ENCODE results near the gene MACROD1.

Gene MACROD1

DNA sequence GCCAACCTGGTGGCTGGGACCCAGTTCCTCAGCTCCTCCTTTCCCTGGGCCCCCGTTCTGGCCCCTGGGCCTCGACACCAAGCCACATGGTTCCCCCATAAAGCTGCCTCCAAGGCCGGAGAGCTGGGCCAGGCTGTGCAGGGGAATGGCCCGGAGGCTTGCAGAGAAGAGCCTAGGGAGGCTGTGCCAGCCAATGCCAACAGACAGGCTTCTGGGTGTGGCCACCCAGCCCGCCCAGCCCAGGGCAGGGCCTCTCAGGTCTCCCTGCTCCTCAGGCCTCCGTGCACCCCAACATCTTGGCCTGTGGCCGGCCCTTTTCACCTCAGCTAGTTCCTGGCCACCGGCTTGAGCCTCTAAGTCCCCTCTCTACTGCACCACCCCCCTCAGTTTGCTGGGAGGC lies 147.6 kb downstream of the MACROD1 start:
- no peak for TF ChIP-seq CTCF (IDR thresholded peaks at IDR 0.05; ENCODE audit: insufficient read depth, low read length, missing control alignments)
- ChIA-PET CTCF (interaction anchor here (1.0 to 3.4 kb wide), 3 partner anchors 11 to 134 kb away, joined by 4 to 10 read pairs (median 4); no protein-coding TSS in a partner anchor), POLR2A (no interaction called here)
- DNase-seq (ENCODE audit: low read depth, low spot score): no peak
- H3K4me3 ChIP-seq (ENCODE audit: low read depth, low read length): no peak overlapping the region

- ChIA-PET POLR2A (no interaction called here), CTCF (interaction anchor here (1.0 to 3.4 kb wide), 3 partner anchors 10 to 135 kb away, joined by 4 to 10 read pairs (median 4); no protein-coding TSS in a partner anchor)
Measured at GRCh38 chr11:64017945-64018224, 148.0 kb downstream of the MACROD1 start.

DNA sequence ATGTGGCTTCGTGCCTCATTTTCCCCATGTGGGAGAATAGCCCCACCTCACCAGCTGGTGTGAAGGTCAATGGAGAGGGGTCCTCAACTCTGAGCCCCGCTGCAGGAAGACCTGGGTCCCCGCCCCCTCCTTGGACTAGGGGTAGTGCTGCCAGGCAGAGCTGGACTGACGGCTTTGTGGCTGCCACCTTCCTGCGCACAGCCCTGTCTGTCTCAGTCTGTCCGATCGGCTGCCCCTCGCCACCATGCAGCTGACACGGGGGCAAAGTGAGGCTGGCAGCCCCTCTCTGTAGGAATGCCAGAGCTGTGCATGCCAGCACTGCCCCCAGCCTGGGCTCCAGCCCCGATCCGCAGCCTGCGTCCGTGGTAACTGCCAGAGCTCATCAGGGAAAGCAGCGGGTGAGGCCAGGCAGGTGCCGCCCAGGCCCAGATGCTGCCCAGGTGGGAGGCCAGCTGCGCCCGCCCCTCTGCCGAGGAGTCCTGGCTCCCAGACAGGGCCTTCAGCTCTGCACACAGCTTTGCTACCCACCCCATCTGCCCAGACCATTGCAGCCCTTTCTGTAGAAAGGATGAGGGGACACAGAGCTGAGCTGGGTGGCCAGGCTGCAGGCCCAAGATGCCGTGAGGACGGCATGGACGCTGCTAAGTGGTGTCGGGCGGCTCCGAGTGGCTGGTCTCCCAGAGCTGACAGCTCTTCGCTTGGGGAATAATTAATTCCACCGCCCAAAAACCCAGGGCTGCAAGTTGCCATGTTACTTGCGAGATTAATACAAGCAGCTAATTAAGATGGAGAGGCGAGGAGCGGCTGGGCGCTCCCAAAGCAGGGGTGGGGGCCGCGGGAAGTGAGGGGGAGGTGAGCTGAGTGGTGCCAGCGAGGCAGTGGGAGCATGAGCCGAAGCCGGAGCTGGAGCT lies 149.7 kb downstream of the MACROD1 start:
- no peak for TF ChIP-seq CTCF (IDR thresholded peaks at IDR 0.05; ENCODE audit: insufficient read depth, low read length, missing control alignments)
- ChIA-PET POLR2A (no interaction called here), CTCF (interaction anchor here (1.0 to 3.6 kb wide), 4 partner anchors 12 to 136 kb away, joined by 3 to 25 read pairs (median 6); no protein-coding TSS in a partner anchor)
- no peak for DNase-seq (ENCODE audit: low read depth, low spot score)
- H3K4me3 ChIP-seq (ENCODE audit: low read depth, low read length): no peak overlapping the region

More at GRCh38 chr11:64017945-64018224, 148.0 kb downstream of the MACROD1 start:
- DNase-seq (ENCODE audit: low read depth, low spot score): no peak
- TF ChIP-seq CTCF (IDR thresholded peaks at IDR 0.05; ENCODE audit: insufficient read depth, low read length, missing control alignments): no peak
- H3K4me3 ChIP-seq (ENCODE audit: low read depth, low read length): no peak overlapping the region

DNA sequence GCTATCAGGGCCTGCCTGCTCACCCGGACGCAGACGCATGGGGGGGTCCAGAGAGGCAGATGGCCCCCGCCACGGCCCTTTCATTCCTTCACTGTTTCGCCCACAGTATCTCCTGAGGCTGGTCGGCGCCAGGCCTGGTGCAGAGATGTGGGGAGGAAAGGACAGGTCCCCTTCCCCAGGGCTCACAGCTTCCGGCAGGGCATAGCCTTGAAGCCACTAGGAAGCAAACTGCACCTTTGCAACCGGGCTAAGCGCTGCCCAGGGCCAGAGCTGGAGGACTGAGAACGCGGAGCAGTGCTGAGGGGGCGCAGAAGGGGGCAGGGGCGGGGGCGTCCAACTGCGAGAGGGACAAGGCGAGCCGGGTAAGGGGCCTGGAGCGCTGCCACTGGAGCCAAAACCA lies 150.4 kb downstream of the MACROD1 start:
- TF ChIP-seq CTCF (IDR thresholded peaks at IDR 0.05; ENCODE audit: insufficient read depth, low read length, missing control alignments): no peak
- ChIA-PET CTCF (interaction anchor here (1.4 to 3.6 kb wide), 3 partner anchors 13 to 137 kb away, joined by 3 to 25 read pairs (median 10); no protein-coding TSS in a partner anchor), POLR2A (no interaction called here)
- DNase-seq (ENCODE audit: low read depth, low spot score): no peak
- H3K4me3 ChIP-seq (ENCODE audit: low read depth, low read length): no peak overlapping the region

GRCh38 chr11:64014356-64014755 lies 151.6 kb downstream of the MACROD1 start:
- ChIA-PET POLR2A (no interaction called here), CTCF (interaction anchor here (3.6 to 3.8 kb wide), 2 partner anchors 13 to 134 kb away, joined by 12 to 25 read pairs; no protein-coding TSS in a partner anchor)
- no peak for TF ChIP-seq CTCF (IDR thresholded peaks at IDR 0.05; ENCODE audit: insufficient read depth, low read length, missing control alignments)
- no peak overlapping the region for H3K4me3 ChIP-seq (ENCODE audit: low read depth, low read length)
- no peak for DNase-seq (ENCODE audit: low read depth, low spot score)

- ChIA-PET POLR2A (no interaction called here), CTCF (interaction anchor here (3.6 to 3.8 kb wide), 2 partner anchors 12 to 135 kb away, joined by 12 to 25 read pairs; no protein-coding TSS in a partner anchor)
- no peak overlapping the region for H3K4me3 ChIP-seq (ENCODE audit: low read depth, low read length)
- no peak for DNase-seq (ENCODE audit: low read depth, low spot score)
- TF ChIP-seq CTCF (IDR thresholded peaks at IDR 0.05; ENCODE audit: insufficient read depth, low read length, missing control alignments): no peak
Measured at GRCh38 chr11:64013141-64013896, 152.6 kb downstream of the MACROD1 start.
